Hepatocyte (in vitro differentiated cells): ENCODE results near the gene CXCL12. TPM values are rescaled to one million over a fixed set of nuclear protein-coding genes. Genes with fewer than 3 reads are reported as not detected.

Experiments used
- DNase-seq: peaks from one replicate; pipeline ENCODE4 v3.0.0-alpha.2; 2016; ENCODE audit warnings: low spot score
- H2AFZ ChIP-seq: fragments of 200-600 bp; sonication (generic); 2 replicates; pipeline ENCODE4 v1.6.0; 2016; ENCODE audit warnings: antibody characterized with exemption, mild to moderate bottlenecking
- H3K27ac ChIP-seq: fragments of 200-600 bp; sonication (generic); 2 replicates; pipeline ENCODE4 v1.5.1; 2016; ENCODE audit warnings: mild to moderate bottlenecking
- H3K27me3 ChIP-seq: fragments of 200-600 bp; sonication (generic); 2 replicates; pipeline ENCODE4 v1.6.1; 2016
- H3K36me3 ChIP-seq: fragments of 200-600 bp; sonication (generic); replicated peaks from 2 replicates; pipeline ENCODE4 v1.5.1; 2016; ENCODE audit warnings: low read depth; ENCODE audit not compliant: insufficient read depth
- H3K4me1 ChIP-seq: fragments of 200-600 bp; sonication (generic); 2 replicates; pipeline ENCODE4 v1.5.1; 2016; ENCODE audit warnings: mild to moderate bottlenecking, moderate library complexity; ENCODE audit not compliant: insufficient read depth
- H3K4me2 ChIP-seq: fragments of 200-600 bp; sonication (generic); 2 replicates; pipeline ENCODE4 v1.6.0; 2016
- H3K4me3 ChIP-seq: fragments of 200-600 bp; sonication (generic); 2 replicates; pipeline ENCODE4 v1.5.1; 2016; ENCODE audit warnings: mild to moderate bottlenecking
- H3K79me2 ChIP-seq: fragments of 200-600 bp; sonication (generic); 2 replicates; pipeline ENCODE4 v1.6.0; 2017; ENCODE audit warnings: mild to moderate bottlenecking
- H3K9me2 ChIP-seq: fragments of 200-600 bp; sonication (generic); replicated peaks from 2 replicates; pipeline ENCODE4 v1.6.0; 2017; ENCODE audit warnings: mild to moderate bottlenecking; ENCODE audit not compliant: insufficient read depth
- H3K9me3 ChIP-seq: fragments of 200-600 bp; sonication (generic); 2 replicates; pipeline ENCODE4 v1.5.1; 2016; ENCODE audit warnings: low read depth, mild to moderate bottlenecking
- H4K20me1 ChIP-seq: fragments of 200-600 bp; sonication (generic); 2 replicates; pipeline ENCODE4 v1.6.0; 2016; ENCODE audit warnings: mild to moderate bottlenecking; ENCODE audit not compliant: insufficient read depth, poor library complexity, severe bottlenecking
- CTCF ChIP-seq: fragments of 200-600 bp; sonication (generic); IDR thresholded peaks from 2 replicates; pipeline ENCODE4 v1.5.1; 2016; ENCODE audit warnings: antibody characterized with exemption, mild to moderate bottlenecking; ENCODE audit not compliant: poor library complexity
- EZH2 ChIP-seq: fragments of 200-600 bp; sonication (generic); IDR thresholded peaks from 2 replicates; pipeline ENCODE4 v1.6.1; 2016; ENCODE audit warnings: antibody characterized with exemption, mild to moderate bottlenecking, borderline replicate concordance
- EZH2phosphoT487 ChIP-seq: fragments of 200-600 bp; sonication (generic); IDR thresholded peaks from one replicate; pipeline ENCODE4 v1.6.1; 2018; ENCODE audit warnings: antibody characterized with exemption, mild to moderate bottlenecking, low read depth, moderate library complexity; ENCODE audit not compliant: unreplicated experiment, severe bottlenecking
- WGBS: methylation state at CpG from one replicate; pipeline ENCODE4 v1.1.6; 2016; ENCODE audit warnings: low lambda C conversion rate; ENCODE audit errors: missing lambda C conversion rate; 5-methylcytosine and 5-hydroxymethylcytosine counted together
- polyA plus RNA-seq: library from polyadenylated mRNA; unstranded; fragments of >200 nt; fragmentation: Nextera tagmentation; extraction: Ambion mirVana; gene quantifications from 2 replicates; pipeline ENCODE4 v1.2.1, GENCODE V29; 2016
- total RNA-seq: library from RNA; depleted of rRNA; stranded (reverse); fragments of >200 nt; gene quantifications from 2 replicates; pipeline ENCODE4 v1.2.3, GENCODE V29; 2014

CXCL12 gene
- total and polyA plus RNA-seq, 2 experiments from 2014 or later = 13.2 to 41.8 TPM

GRCh38 chr10:44341886-44342285 lies 43.0 kb downstream of the CXCL12 start:
- Histone ChIP-seq H3K4me2 (no peak overlapping the region), H3K79me2 (no peaks in the 10 kb centered on the region), H2AFZ (no peak overlapping the region), H3K27me3 (no peaks in the 10 kb centered on the region), H3K9me3 (no peaks in the 10 kb centered on the region), H3K36me3 (no peaks in the 10 kb centered on the region), H3K4me3 (no peak overlapping the region), H3K9me2 (no peaks in the 10 kb centered on the region), H3K27ac (peak overlapping the region; percentile 16), H3K4me1 (no peaks in the 10 kb centered on the region), H4K20me1 (no peaks in the 10 kb centered on the region)
- no peak for DNase-seq
- no peak for TF ChIP-seq CTCF
- TF ChIP-seq EZH2phosphoT487 = no peak
- TF ChIP-seq EZH2 = no peak
- 93% methylated on average over 3 of the region's 3 CpGs for WGBS

- WGBS = 94% methylated on average over 3 of the region's 3 CpGs
- H3K4me1 ChIP-seq = no peaks in the 10 kb centered on the region
- DNase-seq = no peak
Observed at GRCh38 chr10:44340557-44340956, 44.3 kb downstream of the CXCL12 start.

GRCh38 chr10:44339218-44339617 lies 45.7 kb downstream of the CXCL12 start:
- DNase-seq = no peak
- Histone ChIP-seq H3K27me3 (no peaks in the 10 kb centered on the region), H3K27ac (no peak overlapping the region), H3K4me3 (no peak overlapping the region), H3K4me2 (no peak overlapping the region), H3K36me3 (no peaks in the 10 kb centered on the region), H3K9me3 (no peaks in the 10 kb centered on the region), H3K9me2 (no peaks in the 10 kb centered on the region), H3K4me1 (peaks cover 7% of the 10 kb centered on the region), H2AFZ (no peak overlapping the region), H4K20me1 (no peaks in the 10 kb centered on the region), H3K79me2 (no peaks in the 10 kb centered on the region)
- no peak for TF ChIP-seq EZH2
- TF ChIP-seq EZH2phosphoT487 = no peak
- no peak for TF ChIP-seq CTCF
- 30% methylated on average over 3 of the region's 3 CpGs for WGBS

More at GRCh38 chr10:44340557-44340956, 44.3 kb downstream of the CXCL12 start:
- TF ChIP-seq EZH2 = no peak
- no peak for TF ChIP-seq CTCF
- no peak for TF ChIP-seq EZH2phosphoT487
- H2AFZ ChIP-seq = no peak overlapping the region
- H3K9me2 ChIP-seq = no peaks in the 10 kb centered on the region
- no peaks in the 10 kb centered on the region for H3K79me2 ChIP-seq
- no peaks in the 10 kb centered on the region for H4K20me1 ChIP-seq
- H3K9me3 ChIP-seq = no peaks in the 10 kb centered on the region
- H3K36me3 ChIP-seq = no peaks in the 10 kb centered on the region
- H3K27me3 ChIP-seq = no peaks in the 10 kb centered on the region
- H3K4me3 ChIP-seq = no peak overlapping the region
- H3K4me2 ChIP-seq = no peak overlapping the region
- no peak overlapping the region for H3K27ac ChIP-seq

GRCh38 chr10:44337081-44337480 lies 47.8 kb downstream of the CXCL12 start:
- no peaks in the 10 kb centered on the region for H3K9me3 ChIP-seq
- no peak overlapping the region for H3K4me2 ChIP-seq
- H3K27ac ChIP-seq = no peak overlapping the region
- no peak for DNase-seq
- no peaks in the 10 kb centered on the region for H3K79me2 ChIP-seq
- no peak overlapping the region for H3K4me3 ChIP-seq
- no peaks in the 10 kb centered on the region for H4K20me1 ChIP-seq
- peaks cover 9% of the 10 kb centered on the region for H3K4me1 ChIP-seq
- TF ChIP-seq EZH2phosphoT487 (no peak), CTCF (no peak), EZH2 (no peak)
- H3K36me3 ChIP-seq = no peaks in the 10 kb centered on the region
- H3K27me3 ChIP-seq = no peaks in the 10 kb centered on the region
- WGBS = 96% methylated on average over 4 of the region's 4 CpGs
- H3K9me2 ChIP-seq = no peaks in the 10 kb centered on the region
- no peak overlapping the region for H2AFZ ChIP-seq
